ENCODE data around the gene RUNX2. TPM values are rescaled to one million over a fixed set of nuclear protein-coding genes. Genes with fewer than 3 reads are reported as not detected.

RUNX2 gene
- total and polyA plus RNA-seq, 4 donors: 0.09 to 1.5 (median 0.75) TPM

DNA sequence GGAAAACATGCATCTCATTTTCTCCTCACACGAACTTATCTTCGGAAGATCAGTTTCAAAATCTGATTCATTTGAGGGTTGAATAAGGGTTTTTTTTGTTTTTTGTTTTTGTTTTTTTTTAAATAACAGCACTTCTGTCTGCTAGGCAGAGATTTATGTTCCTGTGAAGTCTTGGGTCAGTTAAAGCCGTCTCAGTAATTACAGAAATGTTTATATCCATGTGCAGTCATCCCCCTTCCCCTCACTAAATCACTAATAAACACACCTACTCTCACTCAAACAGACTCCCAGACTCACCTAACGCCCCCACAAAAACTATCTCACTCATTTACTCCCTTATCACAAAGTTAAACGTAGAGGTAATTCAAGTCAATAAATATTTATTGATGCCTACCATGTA is 263.8 kb downstream of the RUNX2 start:
- H3K36me3 ChIP-seq (ENCODE audit: control insufficient read depth in 4 of 4, insufficient read depth in 3 of 4, low read depth in 1 of 4, low read length in 3 of 4): no peaks in the 10 kb centered on the region
- no peak for DNase-seq (ENCODE audit: low spot score)
- H3K9ac ChIP-seq (ENCODE audit: low read depth in 1 of 2, low read length in 2 of 2): no peak overlapping the region
- H3K4me3 ChIP-seq (ENCODE audit: low read depth in 1 of 3, low read length in 3 of 3): no peak overlapping the region
- H3K9me3 ChIP-seq (ENCODE audit: control insufficient read depth in 4 of 4, low read length in 3 of 4): no peaks in the 10 kb centered on the region
- no peak overlapping the region for H3K27ac ChIP-seq (ENCODE audit: low read depth in 1 of 2, low read length in 2 of 2)
- H3K27me3 ChIP-seq (ENCODE audit: control insufficient read depth in 4 of 4, insufficient read depth in 4 of 4, low read length in 3 of 4): peaks cover 0 to 3% (median 1%) of the 10 kb centered on the region in 4 donors
- no peaks in the 10 kb centered on the region for H3K4me1 ChIP-seq (ENCODE audit: control insufficient read depth in 4 of 4, insufficient read depth in 4 of 4, low read length in 3 of 4)
- TF ChIP-seq REST (IDR thresholded peaks at IDR 0.05): no peak
- no peak for TF ChIP-seq YY1 (IDR thresholded peaks at IDR 0.05)
- TF ChIP-seq FOXA1 (IDR thresholded peaks at IDR 0.05): no peak
- TF ChIP-seq SP1 (IDR thresholded peaks at IDR 0.05): no peak
- no peak for TF ChIP-seq HNF4A (conservative IDR thresholded peaks at IDR 0.05)
- no peak for TF ChIP-seq GABPA (IDR thresholded peaks at IDR 0.05 in 1 of 2, conservative IDR thresholded peaks at IDR 0.05 in 1 of 2)
- TF ChIP-seq RXRA (IDR thresholded peaks at IDR 0.05): no peak
- TF ChIP-seq EGR1 (IDR thresholded peaks at IDR 0.05; ENCODE audit: low read depth in 2 of 2): no peak
- no peak for TF ChIP-seq FOXA2 (IDR thresholded peaks at IDR 0.05)
- no peak for TF ChIP-seq RAD21 (IDR thresholded peaks at IDR 0.05)
- TF ChIP-seq MAX (IDR thresholded peaks at IDR 0.05): no peak
- no peak for TF ChIP-seq NR2F2 (IDR thresholded peaks at IDR 0.05)
- TF ChIP-seq HNF4G (IDR thresholded peaks at IDR 0.05): no peak
- no peak for TF ChIP-seq ATF3 (IDR thresholded peaks at IDR 0.05)
- no peak for TF ChIP-seq TAF1 (conservative IDR thresholded peaks at IDR 0.05)
- 69% methylated on average over 5 of the region's 5 CpGs for WGBS

- H3K36me3 ChIP-seq (ENCODE audit: control insufficient read depth in 4 of 4, insufficient read depth in 3 of 4, low read depth in 1 of 4, low read length in 3 of 4): no peaks in the 10 kb centered on the region
- H3K4me3 ChIP-seq (ENCODE audit: low read depth in 1 of 3, low read length in 3 of 3): no peak overlapping the region
- no peak for DNase-seq (ENCODE audit: low spot score)
- no peaks in the 10 kb centered on the region for H3K9me3 ChIP-seq (ENCODE audit: control insufficient read depth in 4 of 4, low read length in 3 of 4)
- no peak overlapping the region for H3K27ac ChIP-seq (ENCODE audit: low read depth in 1 of 2, low read length in 2 of 2)
- TF ChIP-seq TAF1 (conservative IDR thresholded peaks at IDR 0.05): no peak
- TF ChIP-seq GABPA (IDR thresholded peaks at IDR 0.05 in 1 of 2, conservative IDR thresholded peaks at IDR 0.05 in 1 of 2): no peak
- no peak for TF ChIP-seq HNF4G (IDR thresholded peaks at IDR 0.05)
- no peaks in the 10 kb centered on the region for H3K4me1 ChIP-seq (ENCODE audit: control insufficient read depth in 4 of 4, insufficient read depth in 4 of 4, low read length in 3 of 4)
- WGBS: 90% methylated on average over 2 of the region's 2 CpGs
- H3K9ac ChIP-seq (ENCODE audit: low read depth in 1 of 2, low read length in 2 of 2): no peak overlapping the region
- peaks cover 0 to 3% (median 1%) of the 10 kb centered on the region in 4 donors for H3K27me3 ChIP-seq (ENCODE audit: control insufficient read depth in 4 of 4, insufficient read depth in 4 of 4, low read length in 3 of 4)
Measured at GRCh38 chr6:45592991-45593390, 264.9 kb downstream of the RUNX2 start.

All from liver (tissue), 9 donors.